HEK293T (cell line): Measurements from ENCODE around the gene FEM1C.

Experiments
- ARNT ChIP-seq: fragments of 450-650 bp; IDR thresholded peaks from 2 replicates; pipeline ENCODE4 v1.6.1; 2017; ENCODE audit warnings: mild to moderate bottlenecking
- BHLHE40 ChIP-seq: fragments of 450-650 bp; IDR thresholded peaks from 2 replicates; pipeline ENCODE4 v1.6.1; 2016; ENCODE audit warnings: mild to moderate bottlenecking, moderate library complexity, borderline replicate concordance
- CTBP1 ChIP-seq: fragments of 450-650 bp; IDR thresholded peaks from 2 replicates; pipeline ENCODE4 v1.6.1; 2016; ENCODE audit warnings: borderline replicate concordance
- FOXK2 ChIP-seq: fragments of 450-650 bp; IDR thresholded peaks from 2 replicates; pipeline ENCODE4 v1.6.1; 2016; ENCODE audit warnings: mild to moderate bottlenecking
- FOXM1 ChIP-seq: fragments of 450-650 bp; IDR thresholded peaks from 2 replicates; pipeline ENCODE4 v1.6.1; 2017; ENCODE audit warnings: mild to moderate bottlenecking, borderline replicate concordance
- HDGF ChIP-seq: fragments of 450-650 bp; IDR thresholded peaks from 2 replicates; pipeline ENCODE4 v1.6.1; 2017; ENCODE audit warnings: antibody characterized with exemption, borderline replicate concordance
- LEF1 ChIP-seq: fragments of 450-650 bp; IDR thresholded peaks from 2 replicates; pipeline ENCODE4 v1.6.1; 2017; ENCODE audit warnings: mild to moderate bottlenecking, borderline replicate concordance
- NFRKB ChIP-seq: fragments of 450-650 bp; IDR thresholded peaks from 2 replicates; pipeline ENCODE4 v1.6.1; 2016; ENCODE audit warnings: mild to moderate bottlenecking, moderate library complexity
- SP1 ChIP-seq: fragments of 450-650 bp; IDR thresholded peaks from 2 replicates; pipeline ENCODE4 v1.6.1; 2017
- SUZ12 ChIP-seq: fragments of 450-650 bp; IDR thresholded peaks from 2 replicates; pipeline ENCODE4 v1.6.1; 2016; ENCODE audit warnings: mild to moderate bottlenecking
- TARDBP ChIP-seq: fragments of 450-650 bp; IDR thresholded peaks from 2 replicates; pipeline ENCODE4 v1.6.1; 2016
- ZNF384 ChIP-seq: fragments of 450-650 bp; IDR thresholded peaks from 2 replicates; pipeline ENCODE4 v1.6.1; 2016

DNA sequence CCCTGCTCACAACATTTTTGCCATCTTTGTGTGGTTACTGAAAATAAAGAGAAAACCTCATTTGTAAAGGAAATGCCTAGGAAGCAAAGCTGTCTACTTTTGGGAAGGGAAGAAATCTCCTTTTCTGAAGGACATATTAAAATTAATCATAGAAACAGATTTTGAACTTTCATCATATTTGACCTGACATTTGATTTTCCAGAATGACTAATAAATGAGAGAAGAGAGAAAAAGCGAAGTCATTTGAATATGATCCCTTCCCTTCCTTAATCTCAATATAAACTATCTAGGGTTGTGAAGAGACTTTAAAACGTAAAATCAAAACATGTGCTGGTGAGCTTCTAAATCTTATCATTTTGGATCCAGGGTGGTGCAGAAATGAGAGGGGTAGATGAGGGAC is 66.3 kb downstream of the FEM1C start:
- TF ChIP-seq SUZ12, result no peak
- TF ChIP-seq TARDBP, result no peak
- no peak for TF ChIP-seq FOXM1
- TF ChIP-seq SP1, result no peak
- no peak for TF ChIP-seq NFRKB
- no peak for TF ChIP-seq BHLHE40
- no peak for TF ChIP-seq HDGF
- TF ChIP-seq ZNF384, result no peak
- TF ChIP-seq FOXK2, result no peak
- TF ChIP-seq ARNT, result no peak
- no peak for TF ChIP-seq CTBP1
- TF ChIP-seq LEF1, result no peak
